H9 (cell line): ENCODE measurements around the gene NAA15. TPM values are rescaled to one million over a fixed set of nuclear protein-coding genes. Genes with fewer than 3 reads are reported as not detected.
"Not testable (repeated sequence)": the region's sequence is repeated elsewhere in the genome, so short reads cannot be mapped to it uniquely, and the experiment has no call there.

ENCODE experiments used
- DNase-seq: peaks from one replicate; pipeline ENCODE4 v3.0.0-alpha.2; 2017
- H2AFZ ChIP-seq: one replicate; pipeline ENCODE4 v1.6.1; 2013; ENCODE audit warnings: mild to moderate bottlenecking, low read length, control low read depth, moderate library complexity
- H2AK5ac ChIP-seq: 2 replicates; pipeline ENCODE4 v1.6.1; 2013; ENCODE audit warnings: low read length, control low read depth, mixed read lengths; ENCODE audit not compliant: insufficient read length
- H2BK120ac ChIP-seq: one replicate; pipeline ENCODE4 v1.6.1; 2013; ENCODE audit warnings: low read depth, mild to moderate bottlenecking, low read length, control low read depth, inconsistent platforms; ENCODE audit not compliant: poor library complexity, severe bottlenecking
- H2BK12ac ChIP-seq: 2 replicates; pipeline ENCODE4 v1.6.1; 2013; ENCODE audit warnings: low read length, control low read depth, mixed read lengths, low read depth; ENCODE audit not compliant: insufficient read length
- H2BK15ac ChIP-seq: 2 replicates; pipeline ENCODE4 v1.6.1; 2013; ENCODE audit warnings: low read depth, low read length, control low read depth
- H2BK20ac ChIP-seq: one replicate; pipeline ENCODE4 v1.6.1; 2013; ENCODE audit warnings: low read depth, mild to moderate bottlenecking, low read length, control low read depth, inconsistent platforms; ENCODE audit not compliant: poor library complexity, severe bottlenecking
- H2BK5ac ChIP-seq: 2 replicates; pipeline ENCODE4 v1.6.1; 2013; ENCODE audit warnings: low read length, control low read depth, mixed read lengths; ENCODE audit not compliant: insufficient read length
- H3K14ac ChIP-seq: 2 replicates; pipeline ENCODE4 v1.6.1; 2013; ENCODE audit warnings: low read length, control low read depth; ENCODE audit not compliant: insufficient read depth
- H3K18ac ChIP-seq: 2 replicates; pipeline ENCODE4 v1.6.1; 2013; ENCODE audit warnings: low read depth, mild to moderate bottlenecking, mixed read lengths, low read length, control low read depth; ENCODE audit not compliant: insufficient read length
- H3K23ac ChIP-seq: 2 replicates; pipeline ENCODE4 v1.6.1; 2013; ENCODE audit warnings: low read length, control low read depth, mixed read lengths, low read depth; ENCODE audit not compliant: insufficient read length
- H3K23me2 ChIP-seq: 2 replicates; pipeline ENCODE4 v1.6.1; 2013; ENCODE audit warnings: low read depth, mild to moderate bottlenecking, mixed read lengths, low read length, control low read depth; ENCODE audit not compliant: insufficient read length, poor library complexity, severe bottlenecking
- H3K27ac ChIP-seq: 2 replicates; pipeline ENCODE4 v1.5.1; 2013; ENCODE audit warnings: low read length, control low read depth, mixed read lengths, low read depth; ENCODE audit not compliant: insufficient read length
- H3K27me3 ChIP-seq: 2 replicates; pipeline ENCODE4 v1.6.1; 2013; ENCODE audit warnings: low read length, control low read depth, inconsistent platforms; ENCODE audit not compliant: insufficient read depth
- H3K4ac ChIP-seq: 2 replicates; pipeline ENCODE4 v1.6.1; 2013; ENCODE audit warnings: low read depth, mild to moderate bottlenecking, control low read depth, inconsistent platforms, low read length, moderate library complexity
- H3K4me1 ChIP-seq: 2 replicates; pipeline ENCODE4 v1.6.1; 2013; ENCODE audit warnings: low read length, control low read depth, inconsistent platforms; ENCODE audit not compliant: insufficient read depth
- H3K4me2 ChIP-seq: 2 replicates; pipeline ENCODE4 v1.6.1; 2013; ENCODE audit warnings: low read length, control low read depth, mixed read lengths; ENCODE audit not compliant: insufficient read length, insufficient read depth
- H3K56ac ChIP-seq: 2 replicates; pipeline ENCODE4 v1.6.1; 2013; ENCODE audit warnings: low read depth, mild to moderate bottlenecking, mixed read lengths, low read length, control low read depth; ENCODE audit not compliant: insufficient read length
- H3K79me1 ChIP-seq: 2 replicates; pipeline ENCODE4 v1.6.1; 2013; ENCODE audit warnings: low read depth, mild to moderate bottlenecking, moderate library complexity, low read length, control low read depth, inconsistent platforms; ENCODE audit not compliant: insufficient read depth, poor library complexity, severe bottlenecking
- H3K79me2 ChIP-seq: 2 replicates; pipeline ENCODE4 v1.6.1; 2013; ENCODE audit warnings: low read length, control low read depth, inconsistent platforms; ENCODE audit not compliant: insufficient read depth
- H3K9ac ChIP-seq: 2 replicates; pipeline ENCODE4 v1.6.1; 2013; ENCODE audit warnings: low read length, control low read depth, mixed read lengths; ENCODE audit not compliant: insufficient read length; ENCODE audit errors: extremely low read depth
- H3K9me3 ChIP-seq: one replicate; pipeline ENCODE4 v1.6.1; 2013; ENCODE audit warnings: low read depth, low read length, inconsistent platforms; ENCODE audit not compliant: control insufficient read depth
- H3T11ph ChIP-seq: one replicate; pipeline ENCODE4 v1.6.1; 2013; ENCODE audit warnings: mild to moderate bottlenecking, low read length, control low read depth, inconsistent platforms
- H4K20me1 ChIP-seq: one replicate; pipeline ENCODE4 v1.6.1; 2013; ENCODE audit not compliant: control insufficient read depth, insufficient read length, insufficient read depth
- H4K5ac ChIP-seq: 2 replicates; pipeline ENCODE4 v1.6.1; 2013; ENCODE audit warnings: low read depth, mild to moderate bottlenecking, mixed read lengths, low read length, control low read depth; ENCODE audit not compliant: insufficient read length
- H4K8ac ChIP-seq: replicated peaks from 2 replicates; pipeline ENCODE4 v1.6.1; 2013; ENCODE audit warnings: low read length, control low read depth, mixed read lengths, low read depth; ENCODE audit not compliant: insufficient read length
- H4K91ac ChIP-seq: 2 replicates; pipeline ENCODE4 v1.6.1; 2013; ENCODE audit warnings: low read depth, mild to moderate bottlenecking, moderate library complexity, mixed read lengths, low read length, control low read depth; ENCODE audit not compliant: insufficient read length
- H3K27ac Mint-ChIP-seq, 3 experiments: 2 replicates in 2 of 3; 3 replicates in 1 of 3; pipeline ENCODE4 v1.8.0; 2020 to 2021; ENCODE audit warnings: mixed read lengths in 3 of 3, mild to moderate bottlenecking in 1 of 3, moderate library complexity in 1 of 3
- H3K27me3 Mint-ChIP-seq: 2 replicates; pipeline ENCODE4 v1.8.0; 2021; ENCODE audit warnings: low read depth, mild to moderate bottlenecking, moderate library complexity, mixed read lengths
- H3K36me3 Mint-ChIP-seq, 3 experiments: 2 replicates in 2 of 3; 3 replicates in 1 of 3; pipeline ENCODE4 v1.8.0; 2020 to 2021; ENCODE audit warnings: low read depth in 3 of 3, mixed read lengths in 3 of 3; ENCODE audit not compliant: insufficient read depth in 1 of 3
- H3K4me1 Mint-ChIP-seq, 2 experiments: 2 replicates each; pipeline ENCODE4 v1.8.0; 2020; ENCODE audit warnings: mixed read lengths in 2 of 2
- H3K4me3 Mint-ChIP-seq, 2 experiments: 2 replicates in 1 of 2; 3 replicates in 1 of 2; pipeline ENCODE4 v1.8.0; 2020 to 2021; ENCODE audit warnings: mild to moderate bottlenecking in 2 of 2, mixed read lengths in 2 of 2, moderate library complexity in 1 of 2
- H3K9me3 Mint-ChIP-seq, 2 experiments: 2 replicates in 1 of 2; 3 replicates in 1 of 2; pipeline ENCODE4 v1.8.0; 2020; ENCODE audit warnings: mild to moderate bottlenecking in 2 of 2, mixed read lengths in 2 of 2, moderate library complexity in 1 of 2
- CTCF ChIP-seq: fragments of 200-600 bp; sonication (generic); conservative IDR thresholded peaks from 3 replicates; pipeline ENCODE4 v1.8.0; 2021; ENCODE audit warnings: antibody characterized with exemption, mild to moderate bottlenecking
- WGBS: extraction: QIAGEN DNeasy Blood & Tissue Kit; methylation state at CpG from one replicate; pipeline ENCODE4 v1.1.7; 2013; ENCODE audit warnings: missing lambda C conversion rate, low lambda C conversion rate, mixed read lengths; ENCODE audit not compliant: insufficient read length; ENCODE audit errors: extremely low coverage; 5-methylcytosine and 5-hydroxymethylcytosine counted together
- total RNA-seq: library from RNA; stranded (reverse); gene quantifications from 2 replicates; pipeline ENCODE4 v1.2.1, GENCODE V29; 2021

NAA15 gene
- total RNA-seq, 1 experiment from 2014 or later = 115 TPM

GRCh38 chr4:139253713-139254112 is 47.6 kb upstream of the NAA15 start:
- Histone ChIP-seq H2BK20ac (no peak overlapping the region), H2BK15ac (no peak overlapping the region), H3K23ac (no peak overlapping the region), H3K56ac (no peak overlapping the region), H4K91ac (no peak overlapping the region), H3K23me2 (no peaks in the 10 kb centered on the region), H3K79me1 (no peaks in the 10 kb centered on the region), H4K8ac (no peak overlapping the region), H3K27ac (no peak overlapping the region), H3K14ac (no peak overlapping the region), H2BK5ac (no peak overlapping the region), H2BK120ac (no peak overlapping the region), H2AFZ (no peak overlapping the region), H3K4ac (no peak overlapping the region), H4K5ac (no peak overlapping the region), H3T11ph (no peak overlapping the region), H3K4me2 (no peak overlapping the region), H3K4me1 (no peaks in the 10 kb centered on the region), H3K9ac (no peak overlapping the region), H2AK5ac (no peak overlapping the region), H3K18ac (no peak overlapping the region), H2BK12ac (no peak overlapping the region), H3K27me3 (no peaks in the 10 kb centered on the region), H3K9me3 (no peaks in the 10 kb centered on the region), H3K79me2 (no peaks in the 10 kb centered on the region), H4K20me1 (no peaks in the 10 kb centered on the region)
- H3K4me3 Mint-ChIP-seq = no peak overlapping the region
- no peaks in the 10 kb centered on the region for H3K36me3 Mint-ChIP-seq
- no peak for TF ChIP-seq CTCF
- H3K27me3 Mint-ChIP-seq = no peaks in the 10 kb centered on the region
- 0 out of 4 replicates have a peak, but pooled peaks cover 0 to 2% of the 10 kb centered on the region in 2 experiments for H3K4me1 Mint-ChIP-seq
- no peak for DNase-seq
- H3K9me3 Mint-ChIP-seq = no peaks in the 10 kb centered on the region
- no peak overlapping the region for H3K27ac Mint-ChIP-seq
- no CpG with 5 or more reads among the region's 3 CpGs for WGBS

- H3K27ac ChIP-seq, H3K27me3 ChIP-seq, H3K4me1 ChIP-seq, H3K9me3 Mint-ChIP-seq, H2BK12ac ChIP-seq, H3K79me2 ChIP-seq, H2AK5ac ChIP-seq, H3K56ac ChIP-seq, H2AFZ ChIP-seq, H2BK5ac ChIP-seq, H3K36me3 Mint-ChIP-seq, H3K79me1 ChIP-seq, H3K9ac ChIP-seq, H3K4ac ChIP-seq, H3K9me3 ChIP-seq, H3K4me3 Mint-ChIP-seq, H3K23me2 ChIP-seq, H3K27ac Mint-ChIP-seq, H3K27me3 Mint-ChIP-seq, H4K91ac ChIP-seq, H3K18ac ChIP-seq, H4K5ac ChIP-seq, H3K23ac ChIP-seq, H4K8ac ChIP-seq, H3T11ph ChIP-seq, H2BK120ac ChIP-seq, DNase-seq, H2BK15ac ChIP-seq, H3K4me1 Mint-ChIP-seq, H3K14ac ChIP-seq, H2BK20ac ChIP-seq, H4K20me1 ChIP-seq, H3K4me2 ChIP-seq: not testable (repeated sequence)
- WGBS = no CpG with 5 or more reads among the region's 6 CpGs
Measured at GRCh38 chr4:139255581-139255980, 45.7 kb upstream of the NAA15 start.
